Measurements from ENCODE around the gene ABTB1.
A peak's percentile ranks its signal among the peaks of the same experiment; 100 is the strongest.
"Not testable (repeated sequence)": the region's sequence is repeated elsewhere in the genome, so short reads cannot be mapped to it uniquely, and the experiment has no call there.

The ABTB1 gene

GRCh38 chr3:127688416-127689265 lies 15.9 kb downstream of the ABTB1 start:
- DNase-seq, result no peak

DNA sequence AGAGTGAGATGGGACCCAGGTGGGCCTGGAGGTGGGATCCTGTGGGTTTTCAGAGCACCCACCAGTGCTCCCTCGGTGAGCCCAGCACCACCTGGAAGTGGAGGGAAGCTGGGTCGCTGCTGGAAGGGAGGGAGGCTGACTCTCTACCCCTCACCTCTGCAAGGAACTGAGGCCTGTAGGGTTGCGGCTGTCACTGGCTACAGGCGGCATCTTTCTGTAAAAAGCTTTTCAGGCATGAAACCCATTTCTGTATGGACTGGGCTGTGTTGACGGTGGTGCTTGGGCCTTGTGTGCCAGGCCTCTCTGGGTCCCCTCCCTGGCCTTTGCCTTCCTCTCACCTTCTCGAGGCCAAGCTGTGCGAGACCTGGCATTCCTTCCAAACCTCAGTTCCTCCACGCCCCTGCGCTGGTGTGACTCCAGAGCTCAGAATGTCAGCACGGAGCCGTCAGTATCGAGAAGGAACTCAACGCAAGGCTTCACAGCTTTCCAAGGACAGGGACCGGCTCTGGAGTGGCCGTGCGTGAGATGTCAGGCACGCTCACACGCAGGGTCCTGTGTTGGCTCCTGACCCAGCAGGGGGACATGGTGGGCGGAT lies 16.6 kb downstream of the ABTB1 start:
- no peak for DNase-seq

DNA sequence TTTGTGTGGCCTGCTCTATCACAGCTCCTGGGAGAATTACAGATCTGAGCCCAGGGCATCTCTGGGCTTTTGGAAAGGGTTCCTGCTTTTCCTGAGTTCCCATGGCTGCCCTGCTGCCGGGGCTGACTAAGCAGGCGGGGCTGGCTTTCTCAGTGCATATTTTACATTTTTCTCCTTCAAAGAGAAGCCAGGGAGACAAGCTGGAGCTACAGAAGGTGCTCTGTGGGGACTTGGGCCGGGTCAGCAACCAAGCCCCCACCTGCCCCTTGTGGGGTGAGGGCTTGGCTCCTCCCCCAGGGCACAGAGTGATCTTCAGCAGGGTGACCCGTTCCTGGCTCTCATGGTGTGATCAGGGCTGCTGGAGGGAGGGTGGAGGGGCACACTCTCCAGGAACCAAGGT lies 17.4 kb downstream of the ABTB1 start:
- peak; percentile 21 for DNase-seq

GRCh38 chr3:127690823-127691452 lies 18.2 kb downstream of the ABTB1 start:
- peak; percentile 38 for DNase-seq

- DNase-seq, result no peak
Observed at GRCh38 chr3:127691489-127691888, 18.7 kb downstream of the ABTB1 start.

DNA sequence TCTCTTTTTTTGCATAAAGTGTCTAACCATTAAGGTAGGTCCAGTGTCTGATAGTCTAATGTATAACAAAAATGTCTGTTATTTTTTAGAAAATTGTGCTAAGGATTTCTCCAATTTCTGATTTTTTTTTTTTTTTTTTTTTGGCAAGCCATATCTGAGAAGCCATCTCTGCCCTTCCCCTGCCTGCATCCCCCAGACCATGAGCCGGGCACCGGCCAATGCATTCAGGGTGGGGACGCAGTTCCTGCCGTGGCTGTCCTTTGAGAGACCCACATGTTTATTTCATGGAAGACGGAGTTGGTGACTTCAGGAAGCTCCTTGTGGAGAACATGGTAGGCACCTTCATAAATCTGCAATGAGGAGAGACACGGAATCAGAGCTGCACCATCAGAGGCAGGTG lies 19.2 kb downstream of the ABTB1 start:
- DNase-seq, result no peak

GRCh38 chr3:127692501-127693335 lies 20.0 kb downstream of the ABTB1 start:
- DNase-seq, result no peak

GRCh38 chr3:127693336-127693843 lies 20.6 kb downstream of the ABTB1 start:
- no peak for DNase-seq

DNA sequence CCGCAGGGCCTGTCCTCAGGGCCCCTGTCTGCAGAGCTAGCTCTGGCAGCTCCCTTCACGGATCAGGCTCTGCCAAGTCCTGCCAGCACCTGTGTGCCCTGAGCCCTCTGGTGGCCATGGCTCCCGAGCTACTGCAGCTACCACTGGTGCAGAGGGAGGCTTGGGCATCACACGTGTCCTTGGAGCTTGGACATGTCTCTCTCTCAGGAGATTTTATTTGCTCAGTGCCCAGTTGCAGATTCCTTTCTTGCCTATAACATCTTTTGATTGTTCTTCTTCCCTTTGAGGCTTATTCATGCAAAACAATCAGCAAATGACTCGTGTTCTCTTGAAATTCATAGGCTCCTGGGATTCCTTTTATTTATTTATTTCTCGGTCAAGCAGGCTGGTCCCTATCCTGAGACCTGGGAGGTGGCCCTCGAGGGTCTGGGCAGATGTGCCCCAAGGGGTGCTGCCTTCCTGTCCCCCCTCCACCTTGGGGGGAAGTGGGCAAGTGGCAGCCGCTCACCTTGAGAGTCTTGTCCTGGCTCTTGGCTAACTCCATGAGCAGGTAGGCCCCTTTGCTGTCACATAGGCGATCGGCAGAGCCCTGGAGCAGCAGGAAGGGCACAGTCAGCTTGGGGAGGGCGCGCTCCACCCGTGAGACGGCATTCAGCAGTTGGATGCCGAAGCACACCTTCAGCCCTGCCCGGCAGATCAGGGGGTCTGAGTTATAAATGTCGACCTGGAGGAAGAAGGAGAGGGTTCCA lies 21.9 kb downstream of the ABTB1 start:
- DNase-seq, result peak; percentile 12

DNA sequence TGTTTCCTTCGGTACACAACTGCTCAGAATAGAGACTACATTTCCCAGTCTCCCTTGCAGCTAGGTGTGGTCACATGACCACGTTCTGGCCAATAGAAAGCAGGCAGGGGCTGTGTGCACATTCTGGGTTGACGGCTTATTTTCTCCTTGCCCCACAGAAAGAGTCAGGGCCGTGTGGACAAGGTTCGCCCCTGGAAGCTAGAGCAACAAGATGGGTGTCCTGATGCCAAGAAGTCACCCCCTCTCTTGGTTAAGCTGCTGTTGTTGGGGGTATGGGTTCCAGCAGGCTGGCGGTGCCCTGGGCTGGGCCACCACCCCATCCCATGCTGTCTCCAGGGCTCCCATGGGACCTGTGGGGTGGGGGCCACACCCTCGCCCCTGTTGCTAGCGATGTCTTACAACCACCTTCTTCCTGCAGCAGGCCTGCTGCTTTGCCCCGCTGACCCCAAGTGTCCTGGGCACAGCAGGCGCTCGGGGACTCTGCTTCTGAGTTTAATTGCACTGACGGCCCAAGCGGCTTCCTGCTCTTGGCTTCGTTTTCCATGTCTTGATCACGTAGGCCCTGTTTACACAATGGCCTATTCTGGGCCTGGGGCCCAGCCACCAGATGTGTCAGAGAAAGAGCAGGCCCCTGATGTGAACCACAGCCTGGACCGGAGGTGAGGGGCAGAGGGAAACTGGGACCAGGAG lies 24.9 kb downstream of the ABTB1 start:
- no peak for DNase-seq

DNA sequence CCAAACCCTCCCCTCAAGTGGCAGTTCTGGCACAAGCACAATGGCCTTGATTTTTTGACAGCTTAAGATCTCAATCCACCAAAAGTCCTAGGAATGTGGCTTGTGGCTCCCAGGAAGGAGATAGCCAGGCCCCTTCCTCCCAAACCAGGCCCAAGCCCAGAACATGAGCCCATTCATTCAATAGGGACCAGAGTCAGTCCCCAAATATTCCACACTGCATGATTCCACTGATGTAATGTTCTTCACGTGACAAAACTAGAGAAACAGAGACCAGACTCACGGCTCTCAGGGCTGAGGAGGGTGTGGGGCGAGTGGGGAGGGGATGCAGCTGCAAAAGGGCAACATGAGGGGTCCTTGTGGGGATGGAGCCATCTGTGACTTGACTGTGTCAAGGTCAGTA lies 25.5 kb downstream of the ABTB1 start:
- no peak for DNase-seq

GRCh38 chr3:127698691-127699415 lies 26.1 kb downstream of the ABTB1 start:
- DNase-seq, result no peak

- DNase-seq, result no peak
Observed at GRCh38 chr3:127699416-127700300, 26.9 kb downstream of the ABTB1 start.

DNA sequence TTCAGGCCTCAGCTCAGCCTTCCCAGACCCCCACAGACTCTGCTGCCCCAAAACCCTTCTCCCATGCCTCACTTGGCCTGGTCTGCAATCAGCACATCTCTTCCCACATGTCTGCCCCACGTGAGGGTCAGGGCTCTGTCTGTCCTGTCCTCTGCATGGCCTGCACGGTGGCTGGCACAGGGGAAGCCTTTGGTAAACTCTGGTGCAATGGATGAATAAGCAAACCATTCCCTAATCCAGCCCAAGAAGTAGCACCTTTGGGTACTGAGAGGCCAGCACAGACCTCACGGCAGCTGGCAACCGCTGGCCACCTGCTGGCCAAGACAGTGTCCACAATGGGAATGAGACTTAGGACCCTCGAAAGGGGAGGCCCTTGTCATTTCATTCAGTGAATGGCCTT lies 27.7 kb downstream of the ABTB1 start:
- no peak for DNase-seq

DNA sequence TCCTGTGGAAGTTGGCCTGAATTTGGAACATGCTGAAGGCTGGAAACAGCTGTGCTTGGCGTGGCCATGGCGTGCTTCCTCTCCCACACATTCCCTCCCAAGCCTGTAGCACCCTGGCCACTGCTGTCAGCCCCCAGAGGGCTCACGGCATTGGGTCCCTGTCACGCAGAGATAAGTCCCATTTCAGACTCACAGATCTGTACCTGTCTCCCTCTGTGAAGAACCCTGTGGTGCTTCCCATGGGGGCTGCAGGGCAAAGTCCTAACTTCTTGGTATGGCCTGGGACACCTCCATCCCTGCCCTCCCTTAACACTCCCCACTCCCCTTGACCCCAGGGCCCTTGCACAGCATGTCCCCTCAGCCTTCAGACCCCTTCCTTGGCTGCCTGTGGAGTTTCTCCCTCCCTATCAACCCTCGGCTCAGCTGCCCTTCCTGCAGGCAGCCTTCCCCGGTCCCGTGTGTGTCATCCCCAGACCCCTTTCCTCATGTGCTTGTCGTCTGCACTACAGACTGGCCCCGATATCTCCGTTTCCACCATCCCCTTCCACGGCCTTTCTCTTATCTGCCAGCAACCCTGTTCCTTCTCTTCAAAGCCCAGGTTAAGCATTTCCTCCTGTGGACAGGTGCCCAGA lies 28.6 kb downstream of the ABTB1 start:
- DNase-seq, result no peak

- no peak for DNase-seq
Observed at GRCh38 chr3:127702151-127702578, 29.4 kb downstream of the ABTB1 start.

GRCh38 chr3:127704840-127705239 lies 32.1 kb downstream of the ABTB1 start:
- DNase-seq, result not testable (repeated sequence)

GRCh38 chr3:127706312-127706711 lies 33.6 kb downstream of the ABTB1 start:
- DNase-seq, result no peak

GRCh38 chr3:127706785-127707351 lies 34.1 kb downstream of the ABTB1 start:
- DNase-seq, result no peak
